ENCODE results near the gene ANAPC5.

ANAPC5 gene

GRCh38 chr12:121391619-121392324, 39.6 kb upstream of the ANAPC5 start:
- no peak for TF ChIP-seq CTCF (IDR thresholded peaks at IDR 0.05)

GRCh38 chr12:121390856-121391255, 38.6 kb upstream of the ANAPC5 start:
- no peak for TF ChIP-seq CTCF (IDR thresholded peaks at IDR 0.05)

GRCh38 chr12:121388421-121388981, 36.3 kb upstream of the ANAPC5 start:
- TF ChIP-seq CTCF (IDR thresholded peaks at IDR 0.05), result no peak

GRCh38 chr12:121383601-121384021, 31.4 kb upstream of the ANAPC5 start:
- no peak for TF ChIP-seq CTCF (IDR thresholded peaks at IDR 0.05)

- no peak for TF ChIP-seq CTCF (IDR thresholded peaks at IDR 0.05)
Measured at GRCh38 chr12:121379945-121380344, 27.7 kb upstream of the ANAPC5 start.

- no peak for TF ChIP-seq CTCF (IDR thresholded peaks at IDR 0.05)
Measured at GRCh38 chr12:121378736-121379135, 26.5 kb upstream of the ANAPC5 start.

GRCh38 chr12:121376754-121377697, 24.8 kb upstream of the ANAPC5 start:
- no peak for TF ChIP-seq CTCF (IDR thresholded peaks at IDR 0.05)
